ENCODE measurements around the gene BICC1. TPM values are rescaled to one million over a fixed set of nuclear protein-coding genes. Genes with fewer than 3 reads are reported as not detected.

BICC1 gene
- total and polyA plus RNA-seq, 2 of the 13 experiments (the other 11 are each of a cell fraction or from before 2014, with no cell fraction given), result 0.18 to 1.5 TPM

GRCh38 chr10:58765910-58766309, 253.2 kb downstream of the BICC1 start:
- Histone ChIP-seq H3K4me1 (ENCODE audit: insufficient read depth, low read length) (no peaks in the 10 kb centered on the region), H4K20me1 (ENCODE audit: insufficient read depth, low read length) (no peaks in the 10 kb centered on the region), H3K4me2 (ENCODE audit: low read depth, low read length) (no peak overlapping the region), H3K9ac (ENCODE audit: insufficient read depth, low read depth, low read length) (no peak overlapping the region), H3K9me3 (ENCODE audit: low read length) (no peaks in the 10 kb centered on the region), H2AFZ (ENCODE audit: low read length) (no peak overlapping the region), H3K27me3 (ENCODE audit: control insufficient read depth in 1 of 2, insufficient read depth in 2 of 2, low read length in 2 of 2) (no peaks in the 10 kb centered on the region; a peak in 1 of 5 replicates), H3K36me3 (replicated peaks in 1 of 2; ENCODE audit: control insufficient read depth in 1 of 2, insufficient read depth in 2 of 2, low read length in 2 of 2) (no peaks in the 10 kb centered on the region), H3K79me2 (ENCODE audit: insufficient read depth, low read length) (no peaks in the 10 kb centered on the region), H3K27ac (ENCODE audit: extremely low read length, insufficient read depth, low read length) (no peak overlapping the region), H3K4me3 (replicated peaks in 1 of 3; ENCODE audit: insufficient read depth in 1 of 3, low read depth in 2 of 3, low read length in 3 of 3) (no peak overlapping the region)
- FAIRE-seq (no peak), DNase-seq (ENCODE audit: low spot score) (no peak), ATAC-seq (no peak)
- intact Hi-C loops (cut with micrococcal nuclease; ENCODE audit: unreplicated experiment) (no loop called here), in situ Hi-C loops (cut with HindIII; ENCODE audit: extremely low pct_ligation_motif_present, low pct_unique_long_range_greater_than_20kb) (no loop called here)
- ChIA-PET CTCF (ENCODE audit: low intra/inter-chr PET ratio, low total read pairs) (no interaction called here), POLR2A (no interaction called here)
- TF ChIP-seq ZSCAN20 (CRISPR knock-in tag; IDR thresholded peaks at IDR 0.05; ENCODE audit: borderline replicate concordance) (no peak), IKZF4 (CRISPR knock-in tag; IDR thresholded peaks at IDR 0.05; ENCODE audit: borderline replicate concordance, low read depth, not compliant biosample characterization) (no peak), NKX3-1 (CRISPR knock-in tag; IDR thresholded peaks at IDR 0.05) (no peak), NR1H2 (CRISPR knock-in tag; IDR thresholded peaks at IDR 0.05; ENCODE audit: borderline replicate concordance, low read depth) (no peak), ZNF792 (CRISPR knock-in tag; IDR thresholded peaks at IDR 0.05) (no peak), MTA1 (CRISPR knock-in tag; IDR thresholded peaks at IDR 0.05; ENCODE audit: borderline replicate concordance) (no peak), HBP1 (CRISPR knock-in tag; IDR thresholded peaks at IDR 0.05; ENCODE audit: low read depth) (no peak), BORCS8-MEF2B (CRISPR knock-in tag; IDR thresholded peaks at IDR 0.05) (no peak)
- no TSS peak for BruUV-seq (replicated peaks)
- WGBS (ENCODE audit: low lambda C conversion rate), result 82% methylated on average over 3 of the region's 3 CpGs

GRCh38 chr10:58767652-58768051, 255.0 kb downstream of the BICC1 start:
- Histone ChIP-seq H3K9me3 (ENCODE audit: low read length) (no peaks in the 10 kb centered on the region), H3K9ac (ENCODE audit: insufficient read depth, low read depth, low read length) (no peak overlapping the region), H3K4me2 (ENCODE audit: low read depth, low read length) (no peak overlapping the region), H3K4me3 (replicated peaks in 1 of 3; ENCODE audit: insufficient read depth in 1 of 3, low read depth in 2 of 3, low read length in 3 of 3) (no peak overlapping the region), H4K20me1 (ENCODE audit: insufficient read depth, low read length) (no peaks in the 10 kb centered on the region), H3K4me1 (ENCODE audit: insufficient read depth, low read length) (no peaks in the 10 kb centered on the region), H3K27ac (ENCODE audit: extremely low read length, insufficient read depth, low read length) (no peak overlapping the region), H3K27me3 (ENCODE audit: control insufficient read depth in 1 of 2, insufficient read depth in 2 of 2, low read length in 2 of 2) (no peaks in the 10 kb centered on the region; a peak in 1 of 5 replicates), H3K79me2 (ENCODE audit: insufficient read depth, low read length) (no peaks in the 10 kb centered on the region), H3K36me3 (replicated peaks in 1 of 2; ENCODE audit: control insufficient read depth in 1 of 2, insufficient read depth in 2 of 2, low read length in 2 of 2) (no peaks in the 10 kb centered on the region), H2AFZ (ENCODE audit: low read length) (no peak overlapping the region)
- in situ Hi-C loops (cut with HindIII; ENCODE audit: extremely low pct_ligation_motif_present, low pct_unique_long_range_greater_than_20kb) (no loop called here), intact Hi-C loops (cut with micrococcal nuclease; ENCODE audit: unreplicated experiment) (no loop called here)
- 91% methylated on average over 4 of the region's 4 CpGs for WGBS (ENCODE audit: low lambda C conversion rate)
- ATAC-seq, result no peak
- CTCF ChIA-PET (ENCODE audit: low intra/inter-chr PET ratio, low total read pairs), result no interaction called here
- TF ChIP-seq ZZZ3 (CRISPR knock-in tag; IDR thresholded peaks at IDR 0.05; ENCODE audit: borderline replicate concordance), result no peak
- no peak for TF ChIP-seq NR2F1 (CRISPR knock-in tag; IDR thresholded peaks at IDR 0.05)
- TF ChIP-seq ZNF160 (CRISPR knock-in tag; IDR thresholded peaks at IDR 0.05), result peak; percentile 98
- POLR2A ChIA-PET, result no interaction called here
- no peak for FAIRE-seq
- no TSS peak for BruUV-seq (replicated peaks)
- DNase-seq (ENCODE audit: low spot score), result no peak
